ENCODE data around the gene NSUN3. TPM values are rescaled to one million over a fixed set of nuclear protein-coding genes. Genes with fewer than 3 reads are reported as not detected.

The NSUN3 gene
- total RNA-seq (2021) (18.8 and 19.8 TPM in 2 replicates), Bru-seq, nascent RNA (percentile 86 among the genes with signal in this experiment), BruChase-seq, experiment 1, labeled RNA remaining after a 2-hour chase (percentile 75 among the genes with signal in this experiment), BruChase-seq, experiment 2, labeled RNA remaining after a 6-hour chase (percentile 68 among the genes with signal in this experiment)
- long read RNA-seq, transcript NSUN3-201 (6 exons, 3,289 nt): major isoform, 18 of 30 reads
- long read RNA-seq, partial matches to known transcripts: 1 of 30 reads
- long read RNA-seq, other reads (novel, unspliced or antisense): 11 of 30 reads

DNA sequence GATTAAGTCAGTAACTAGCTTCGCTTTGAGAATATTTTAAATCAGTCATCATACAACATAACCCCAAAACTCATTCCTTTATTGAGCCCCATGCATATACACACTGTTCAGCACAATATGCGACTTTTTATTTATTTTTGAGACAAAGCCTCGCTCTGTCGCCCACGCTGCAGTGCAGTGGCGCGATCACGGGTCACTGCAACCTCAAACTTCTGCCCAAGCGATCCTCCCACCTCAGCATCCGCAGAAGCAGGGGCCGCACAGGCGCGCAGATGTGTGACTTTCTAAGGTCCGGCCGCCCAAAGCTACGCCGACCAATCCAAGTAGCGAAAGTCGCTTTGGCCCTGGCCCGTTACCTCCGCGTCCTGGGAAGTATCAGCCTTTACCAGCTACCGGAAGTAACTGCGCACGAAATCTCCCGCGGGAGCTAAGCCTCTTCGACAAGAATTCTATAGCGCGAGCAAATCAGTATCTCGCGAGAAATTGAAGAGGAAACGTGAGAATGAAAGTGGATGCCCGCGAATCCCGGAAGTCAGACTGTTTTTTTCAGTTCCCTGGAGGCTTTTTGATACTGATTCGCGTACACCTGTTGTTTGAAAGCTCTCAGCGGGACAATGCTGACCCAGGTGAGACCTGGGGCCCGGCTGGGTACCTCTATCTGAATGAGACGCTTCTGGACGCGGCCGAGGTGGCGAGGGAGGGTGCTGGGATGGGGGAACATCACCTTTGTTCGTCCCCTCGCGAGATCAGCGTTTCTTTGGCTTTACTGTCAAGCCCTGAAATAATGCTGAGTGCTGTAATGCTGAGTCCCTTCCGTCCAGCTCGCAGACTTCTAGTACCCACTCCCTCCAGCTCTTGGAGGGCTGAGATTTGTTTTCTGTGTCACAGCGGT lies at the start of gene NSUN3, which contains the start of gene DHFR2:
Gene NSUN3 (plus strand): TSS at position 549 of the 892 bp plus-strand sequence. CDS start 66 bp downstream, at position 615.
Gene DHFR2 (minus strand): TSS at position 404 of the 892 bp plus-strand sequence. CDS start 1,405 bp downstream, outside the sequence.
- H3K27me3 ChIP-seq (ENCODE audit: insufficient read depth, low read depth): no peaks in the 10 kb centered on the region
- peak within 1 kb of the TSS; percentile 92 for H2AFZ ChIP-seq
- H3K4me3 ChIP-seq: peak within 1 kb of the TSS; percentile 79
- peaks cover 23% of the 10 kb centered on the region; the same call in 1 of the 2 replicates for H3F3A ChIP-seq (ENCODE audit: insufficient read depth, low read depth)
- TSS peak; percentile 74 for BruUV-seq (replicated peaks)
- TF ChIP-seq, protein P1, sequence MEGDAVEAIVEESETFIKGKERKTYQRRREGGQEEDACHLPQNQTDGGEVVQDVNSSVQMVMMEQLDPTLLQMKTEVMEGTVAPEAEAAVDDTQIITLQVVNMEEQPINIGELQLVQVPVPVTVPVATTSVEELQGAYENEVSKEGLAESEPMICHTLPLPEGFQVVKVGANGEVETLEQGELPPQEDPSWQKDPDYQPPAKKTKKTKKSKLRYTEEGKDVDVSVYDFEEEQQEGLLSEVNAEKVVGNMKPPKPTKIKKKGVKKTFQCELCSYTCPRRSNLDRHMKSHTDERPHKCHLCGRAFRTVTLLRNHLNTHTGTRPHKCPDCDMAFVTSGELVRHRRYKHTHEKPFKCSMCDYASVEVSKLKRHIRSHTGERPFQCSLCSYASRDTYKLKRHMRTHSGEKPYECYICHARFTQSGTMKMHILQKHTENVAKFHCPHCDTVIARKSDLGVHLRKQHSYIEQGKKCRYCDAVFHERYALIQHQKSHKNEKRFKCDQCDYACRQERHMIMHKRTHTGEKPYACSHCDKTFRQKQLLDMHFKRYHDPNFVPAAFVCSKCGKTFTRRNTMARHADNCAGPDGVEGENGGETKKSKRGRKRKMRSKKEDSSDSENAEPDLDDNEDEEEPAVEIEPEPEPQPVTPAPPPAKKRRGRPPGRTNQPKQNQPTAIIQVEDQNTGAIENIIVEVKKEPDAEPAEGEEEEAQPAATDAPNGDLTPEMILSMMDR (conservative IDR thresholded peaks at IDR 0.05): no peak
- no peak for TF ChIP-seq EZH2 (IDR thresholded peaks at IDR 0.05; ENCODE audit: low read depth)
- no peaks in the 10 kb centered on the region for H3K9me3 ChIP-seq (ENCODE audit: insufficient read depth, low read depth)
- peaks cover 27% of the 10 kb centered on the region for H3K79me2 ChIP-seq (ENCODE audit: low read depth)
- no peaks in the 10 kb centered on the region for H4K20me1 ChIP-seq (ENCODE audit: insufficient read depth)
- intact Hi-C loops (cut with micrococcal nuclease; ENCODE audit: unreplicated experiment): loop anchor here (1.0 to 10.0 kb wide), 3 partner anchors 34 to 208 kb away; partner anchors contain the start of genes ARL13B and STX19
- peak within 1 kb of the TSS; percentile 93 for H3K27ac ChIP-seq
- H3K9me2 ChIP-seq (ENCODE audit: insufficient read depth): no peaks in the 10 kb centered on the region
- H3K4me2 ChIP-seq: peak within 1 kb of the TSS; percentile 88
- H3K36me3 ChIP-seq (ENCODE audit: low read depth): no peaks in the 10 kb centered on the region
- H3K4me1 ChIP-seq (replicated peaks; ENCODE audit: insufficient read depth): peaks cover 19% of the 10 kb centered on the region
- CTCF ChIA-PET: interaction anchor here (0.6 to 1.3 kb wide), 4 partner anchors 25 to 186 kb away, joined by 3 to 5 read pairs (median 4); no protein-coding TSS in a partner anchor
- DNase-seq: peak; percentile 95 to 98
- POLR2A ChIA-PET (ENCODE audit: unreplicated experiment): interaction anchor here (0.6 to 0.7 kb wide), 5 partner anchors 26 to 75 kb away, joined by 3 to 7 read pairs (median 3); no protein-coding TSS in a partner anchor

DNA sequence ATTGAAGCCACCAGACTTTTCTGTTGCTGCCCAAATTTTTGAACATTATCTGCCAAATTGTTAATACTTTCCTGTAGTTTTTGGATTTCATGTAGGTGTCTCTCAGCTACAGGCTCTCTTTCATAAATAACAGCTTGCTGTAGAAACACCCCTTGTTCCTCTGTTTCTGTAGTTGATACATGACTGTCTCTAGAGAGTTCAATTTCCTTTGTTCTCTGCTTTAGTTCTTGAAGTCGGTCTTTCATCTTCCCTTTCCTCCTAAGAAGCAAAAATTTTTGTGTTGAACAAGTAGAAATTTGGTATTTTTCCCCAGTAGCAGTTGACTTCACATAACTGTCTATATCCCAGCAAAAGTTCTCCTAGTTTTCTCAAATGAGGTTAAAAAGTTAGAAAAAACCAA lies 47.8 kb upstream of the NSUN3 start:
- POLR2A ChIA-PET (ENCODE audit: unreplicated experiment): no interaction called here
- no peak overlapping the region for H2AFZ ChIP-seq
- H3K27me3 ChIP-seq (ENCODE audit: insufficient read depth, low read depth): no peaks in the 10 kb centered on the region
- H3K9me2 ChIP-seq (ENCODE audit: insufficient read depth): no peaks in the 10 kb centered on the region
- no peaks in the 10 kb centered on the region for H3K9me3 ChIP-seq (ENCODE audit: insufficient read depth, low read depth)
- H3F3A ChIP-seq (ENCODE audit: insufficient read depth, low read depth): no peaks in the 10 kb centered on the region
- no peak overlapping the region for H3K4me2 ChIP-seq
- no peaks in the 10 kb centered on the region for H3K4me1 ChIP-seq (replicated peaks; ENCODE audit: insufficient read depth)
- DNase-seq: no peak
- no peaks in the 10 kb centered on the region for H4K20me1 ChIP-seq (ENCODE audit: insufficient read depth)
- no peaks in the 10 kb centered on the region for H3K79me2 ChIP-seq (ENCODE audit: low read depth)
- no peak overlapping the region for H3K4me3 ChIP-seq
- TF ChIP-seq EZH2 (IDR thresholded peaks at IDR 0.05; ENCODE audit: low read depth): no peak
- TF ChIP-seq, protein P1 (conservative IDR thresholded peaks at IDR 0.05): no peak
- CTCF ChIA-PET: no interaction called here
- no TSS peak for BruUV-seq (replicated peaks)
- no peak overlapping the region for H3K27ac ChIP-seq
- intact Hi-C loops (cut with micrococcal nuclease; ENCODE audit: unreplicated experiment): no loop called here
- H3K36me3 ChIP-seq (ENCODE audit: low read depth): no peaks in the 10 kb centered on the region

DNA sequence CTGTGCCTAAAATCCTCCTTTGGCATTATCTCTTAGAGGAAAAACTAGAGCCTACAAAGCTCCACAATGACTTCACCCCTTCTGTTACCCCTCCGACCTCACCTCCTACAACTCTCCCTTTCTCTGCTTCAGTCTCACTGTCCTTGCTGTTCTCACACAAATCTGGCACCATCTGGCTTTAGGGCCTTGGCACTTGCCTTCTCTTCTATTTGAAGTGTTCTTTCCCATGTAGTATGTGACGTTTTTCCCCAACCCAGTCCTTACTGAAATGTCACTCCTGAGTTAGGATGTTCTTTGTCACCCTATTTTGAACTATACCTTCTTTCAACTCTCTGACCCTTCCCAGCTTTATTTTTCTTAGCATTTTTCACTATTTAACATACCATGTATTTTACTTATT lies 43.2 kb upstream of the NSUN3 start:
- intact Hi-C loops (cut with micrococcal nuclease; ENCODE audit: unreplicated experiment): no loop called here
- Histone ChIP-seq H3K27me3 (ENCODE audit: insufficient read depth, low read depth) (no peaks in the 10 kb centered on the region), H3K27ac (no peak overlapping the region), H3K9me3 (ENCODE audit: insufficient read depth, low read depth) (no peaks in the 10 kb centered on the region), H3K4me1 (replicated peaks; ENCODE audit: insufficient read depth) (no peaks in the 10 kb centered on the region), H3K4me2 (no peak overlapping the region), H4K20me1 (ENCODE audit: insufficient read depth) (no peaks in the 10 kb centered on the region), H3K36me3 (ENCODE audit: low read depth) (no peaks in the 10 kb centered on the region), H3K79me2 (ENCODE audit: low read depth) (no peaks in the 10 kb centered on the region), H3F3A (ENCODE audit: insufficient read depth, low read depth) (no peaks in the 10 kb centered on the region; the same call in 1 of the 2 replicates), H3K4me3 (no peak overlapping the region), H3K9me2 (ENCODE audit: insufficient read depth) (no peaks in the 10 kb centered on the region), H2AFZ (no peak overlapping the region)
- ChIA-PET POLR2A (ENCODE audit: unreplicated experiment) (no interaction called here), CTCF (no interaction called here)
- no TSS peak for BruUV-seq (replicated peaks)
- DNase-seq: no peak
- TF ChIP-seq, protein P1 (conservative IDR thresholded peaks at IDR 0.05): no peak
- TF ChIP-seq EZH2 (IDR thresholded peaks at IDR 0.05; ENCODE audit: low read depth): no peak
